Thymus (tissue), 11 donors: ENCODE measurements around the gene ZC3HAV1L. TPM values are rescaled to one million over a fixed set of nuclear protein-coding genes. Genes with fewer than 3 reads are reported as not detected.
"Not testable (repeated sequence)": the region's sequence is repeated elsewhere in the genome, so short reads cannot be mapped to it uniquely, and the experiment has no call there.

ENCODE experiments used
- DNase-seq, 9 donors: peaks; one replicate each; pipeline ENCODE4 v3.0.0-alpha.2; 2013; ENCODE audit warnings: low spot score in 9 of 9, low read depth in 6 of 9, missing footprints in 1 of 9
- H3K27ac ChIP-seq, 2 donors: one replicate each; pipeline ENCODE4 v1.5.1; 2013; ENCODE audit warnings: control low read depth in 1 of 2, low read depth in 1 of 2, low read length in 1 of 2, mild to moderate bottlenecking in 1 of 2, moderate library complexity in 1 of 2
- H3K27me3 ChIP-seq, 2 donors: one replicate each; pipeline ENCODE4 v1.5.1; 2013; ENCODE audit warnings: low read length in 1 of 2; ENCODE audit not compliant: control insufficient read depth in 2 of 2, insufficient read depth in 1 of 2
- H3K36me3 ChIP-seq, 2 donors: one replicate each; pipeline ENCODE4 v1.5.1; 2013; ENCODE audit warnings: low read length in 1 of 2, mild to moderate bottlenecking in 1 of 2, moderate library complexity in 1 of 2; ENCODE audit not compliant: control insufficient read depth in 2 of 2, insufficient read depth in 2 of 2
- H3K4me1 ChIP-seq, 2 donors: one replicate each; pipeline ENCODE4 v1.5.1; 2013; ENCODE audit warnings: low read length in 2 of 2; ENCODE audit not compliant: control insufficient read depth in 2 of 2, insufficient read depth in 2 of 2
- H3K4me3 ChIP-seq, 2 donors: one replicate each; pipeline ENCODE4 v1.5.1; 2013; ENCODE audit warnings: low read length in 2 of 2, control low read depth in 1 of 2, mild to moderate bottlenecking in 1 of 2
- H3K9me3 ChIP-seq, 2 donors: one replicate each; pipeline ENCODE4 v1.5.1; 2013; ENCODE audit warnings: low read length in 1 of 2, mild to moderate bottlenecking in 1 of 2; ENCODE audit not compliant: control insufficient read depth in 2 of 2, insufficient read depth in 1 of 2
- WGBS: extraction: QIAGEN DNeasy Blood & Tissue Kit; methylation state at CpG from one replicate; pipeline ENCODE4 v1.1.7; 2013; 5-methylcytosine and 5-hydroxymethylcytosine counted together
- polyA plus RNA-seq: library from polyadenylated mRNA; stranded (reverse); fragments of 200-250 nt; gene quantifications from one replicate; pipeline ENCODE4 v1.2.3, GENCODE V29; 2013
- total RNA-seq: library from RNA; stranded (reverse); fragments of 120-200 nt; gene quantifications from one replicate; pipeline ENCODE4 v1.2.4, GENCODE V29; 2013
- donor health status: healthy.

ZC3HAV1L gene
- total and polyA plus RNA-seq, 2 donors = 0.50 to 4.5 TPM

DNA sequence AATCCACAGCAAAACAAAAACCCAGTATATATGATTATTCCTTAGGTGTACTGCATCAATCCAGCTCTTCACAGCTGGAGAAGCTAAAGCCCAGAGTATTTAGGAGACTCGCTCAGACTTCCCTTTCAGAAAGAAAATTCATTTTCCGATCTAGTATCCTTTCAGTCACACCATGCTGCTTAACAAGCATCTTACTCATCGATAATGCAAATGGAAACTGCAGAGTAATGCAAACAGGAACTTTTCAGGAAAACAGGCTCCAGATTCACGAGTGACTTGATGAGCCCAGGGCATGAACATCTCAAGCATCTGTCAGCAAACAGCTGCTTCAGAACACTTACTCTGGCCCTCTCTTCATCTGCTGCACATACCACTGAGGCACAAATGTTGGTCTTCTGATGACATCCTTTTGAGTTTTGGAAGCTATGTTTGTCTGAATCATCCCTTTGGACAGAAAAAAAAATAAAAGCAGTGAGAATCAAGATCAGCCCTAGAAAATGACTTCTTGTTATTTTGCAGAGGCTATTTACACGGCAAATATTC, 24.9 kb upstream of the ZC3HAV1L start:
- Histone ChIP-seq H3K4me3 (no peak overlapping the region), H3K36me3 (peaks cover 72 to 91% of the 10 kb centered on the region in 2 donors), H3K4me1 (no peaks in the 10 kb centered on the region), H3K9me3 (no peaks in the 10 kb centered on the region), H3K27ac (no peak overlapping the region), H3K27me3 (no peaks in the 10 kb centered on the region)
- DNase-seq = no peak
- WGBS = 95% methylated on average over 5 of the region's 5 CpGs

DNA sequence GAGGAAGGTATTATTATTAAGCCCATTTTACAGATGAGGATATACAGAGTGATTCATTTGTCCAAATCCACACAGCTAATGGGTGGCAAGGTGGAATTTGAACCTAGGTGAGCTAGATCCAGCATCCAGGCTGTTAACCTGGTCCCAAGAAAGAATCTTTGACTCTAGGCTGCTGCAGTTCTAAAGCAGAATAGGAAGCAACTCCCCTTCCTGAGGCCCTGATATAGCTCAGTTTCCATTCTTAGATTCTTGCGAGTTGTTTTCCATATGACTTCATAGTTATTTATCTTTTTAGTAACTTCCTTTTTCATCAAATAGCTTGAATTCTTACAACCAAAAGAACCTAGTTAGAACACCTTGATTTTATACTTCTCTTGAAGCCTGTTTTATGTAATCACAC, 24.1 kb upstream of the ZC3HAV1L start:
- 70% methylated on average over 1 of the region's 1 CpG for WGBS
- Histone ChIP-seq H3K4me3 (no peak overlapping the region), H3K27me3 (no peaks in the 10 kb centered on the region), H3K4me1 (no peaks in the 10 kb centered on the region), H3K9me3 (no peaks in the 10 kb centered on the region), H3K36me3 (peaks cover 67 to 89% of the 10 kb centered on the region in 2 donors), H3K27ac (no peak overlapping the region)
- no peak for DNase-seq

DNA sequence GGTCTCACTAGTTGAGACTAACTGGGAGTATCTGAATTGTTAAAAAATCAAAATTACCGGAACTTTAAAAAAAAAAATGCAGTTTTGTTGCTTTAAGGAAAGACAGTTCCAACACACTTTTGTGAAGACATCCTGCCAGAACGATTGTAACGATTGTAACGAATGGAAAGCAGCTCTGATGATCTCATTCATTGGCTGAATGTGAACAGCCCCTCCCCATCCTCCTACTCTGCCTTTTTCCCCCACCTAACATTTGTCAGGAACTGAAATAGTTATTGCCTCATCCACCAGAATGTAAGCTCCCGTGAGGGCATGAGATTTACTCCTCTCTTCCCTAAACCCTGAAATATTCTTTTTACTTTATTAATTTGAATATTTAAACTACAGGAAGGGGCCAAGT, 23.1 kb upstream of the ZC3HAV1L start:
- Histone ChIP-seq H3K4me1 (no peaks in the 10 kb centered on the region), H3K27ac (no peak overlapping the region)
- no peak for DNase-seq

DNA sequence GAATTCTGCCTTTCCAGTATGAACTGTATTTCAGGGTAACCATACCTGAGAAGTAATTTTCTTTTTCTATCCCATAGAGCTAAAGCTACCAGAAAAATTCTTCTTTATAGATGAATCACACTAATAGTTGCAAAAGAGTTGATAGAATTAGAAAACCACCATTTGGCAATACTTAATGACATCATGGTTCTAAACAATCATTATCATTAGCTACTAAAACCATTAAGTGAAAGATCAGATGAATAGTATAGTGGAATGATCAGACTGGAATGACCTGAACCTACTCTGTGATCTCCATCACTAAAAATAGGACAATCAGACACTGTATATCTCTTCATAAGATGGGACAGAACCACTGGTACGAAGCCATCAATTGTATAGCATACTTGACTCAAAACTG, 19.8 kb upstream of the ZC3HAV1L start:
- no peak overlapping the region for H3K27ac ChIP-seq
- H3K9me3 ChIP-seq = no peaks in the 10 kb centered on the region
- H3K36me3 ChIP-seq = peaks cover 60 to 89% of the 10 kb centered on the region in 2 donors
- 100% methylated on average over 1 of the region's 1 CpG for WGBS
- H3K4me3 ChIP-seq = no peak overlapping the region
- no peak for DNase-seq
- H3K4me1 ChIP-seq = no peaks in the 10 kb centered on the region
- H3K27me3 ChIP-seq = no peaks in the 10 kb centered on the region

More for the DNA sequence above, 23.1 kb upstream of the ZC3HAV1L start:
- Histone ChIP-seq H3K4me3 (no peak overlapping the region), H3K9me3 (no peaks in the 10 kb centered on the region), H3K36me3 (peaks cover 67 to 89% of the 10 kb centered on the region in 2 donors), H3K27me3 (no peaks in the 10 kb centered on the region)
- 87% methylated on average over 5 of the region's 5 CpGs for WGBS

DNA sequence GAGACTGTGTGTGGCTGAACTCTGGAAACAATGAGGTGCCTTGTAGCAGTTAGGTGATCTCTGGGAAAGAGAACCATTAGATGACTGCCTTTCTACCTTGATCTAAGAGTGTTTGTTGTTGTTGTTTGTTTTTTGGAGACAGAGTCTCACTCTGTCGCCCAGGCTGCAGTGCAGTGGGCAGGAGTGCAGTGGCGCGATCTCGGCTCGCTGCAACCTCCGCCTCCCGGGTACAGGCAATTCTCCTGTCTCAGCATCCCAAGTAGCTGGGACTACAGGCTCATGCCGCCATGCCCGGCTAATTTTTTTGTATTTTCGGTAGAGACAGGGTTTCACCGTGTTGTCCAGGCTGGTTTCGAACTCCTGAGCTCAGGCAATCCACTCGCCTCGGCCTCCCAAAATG, 18.8 kb upstream of the ZC3HAV1L start:
- 97% methylated on average over 14 of the region's 14 CpGs for WGBS
- H3K27ac ChIP-seq, H3K27me3 ChIP-seq, H3K4me3 ChIP-seq, H3K9me3 ChIP-seq, H3K4me1 ChIP-seq, DNase-seq: not testable (repeated sequence)
- peaks cover 55 to 89% of the 10 kb centered on the region in 2 donors for H3K36me3 ChIP-seq

DNA sequence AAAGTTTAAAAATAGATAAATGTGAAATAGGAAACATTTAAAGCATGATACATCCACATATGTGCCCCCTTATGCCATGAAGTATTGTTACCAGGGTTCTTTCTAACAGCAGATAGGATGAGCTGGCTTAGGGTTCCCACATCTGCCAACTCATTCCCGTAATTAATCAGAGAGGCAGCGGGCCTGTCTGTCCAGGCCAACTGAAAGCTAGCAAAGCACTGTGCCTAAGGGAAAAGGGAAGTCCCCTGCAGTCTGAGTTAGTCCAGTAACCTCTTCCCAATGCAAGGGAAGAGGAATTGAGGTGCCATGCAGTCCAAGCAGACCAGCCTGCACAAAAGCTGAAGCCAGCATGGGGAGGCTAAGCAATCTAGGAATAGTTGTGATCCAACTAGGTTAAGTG, 18.3 kb upstream of the ZC3HAV1L start:
- Histone ChIP-seq H3K4me1 (no peaks in the 10 kb centered on the region), H3K27ac (no peak overlapping the region), H3K9me3 (no peaks in the 10 kb centered on the region), H3K27me3 (no peaks in the 10 kb centered on the region), H3K4me3 (no peak overlapping the region), H3K36me3 (peaks cover 56 to 89% of the 10 kb centered on the region in 2 donors)
- DNase-seq = no peak
- 94% methylated on average over 2 of the region's 2 CpGs for WGBS

DNA sequence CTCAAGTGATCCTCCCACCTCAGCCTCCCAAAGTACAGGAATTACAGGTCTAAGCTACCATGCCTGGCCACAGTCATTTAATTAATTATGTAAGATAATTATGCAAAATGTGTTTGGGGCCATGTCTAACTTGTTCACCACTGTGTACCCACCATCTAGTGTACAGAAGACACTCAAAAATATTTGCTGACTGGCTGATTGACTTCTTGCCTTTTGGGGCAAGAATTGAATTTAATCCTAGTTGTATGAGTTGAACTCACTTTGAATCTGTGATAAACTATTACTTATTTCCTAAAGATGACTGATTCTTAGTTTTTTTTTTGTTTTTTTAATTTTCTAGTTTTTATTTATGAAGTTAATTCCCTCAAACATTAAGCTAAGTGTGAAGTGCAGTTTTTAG, 15.8 kb upstream of the ZC3HAV1L start:
- Histone ChIP-seq H3K4me3 (no peak overlapping the region), H3K27ac (no peak overlapping the region), H3K27me3 (no peaks in the 10 kb centered on the region), H3K4me1 (no peaks in the 10 kb centered on the region), H3K9me3 (no peaks in the 10 kb centered on the region), H3K36me3 (peaks cover 53 to 91% of the 10 kb centered on the region in 2 donors)
- no peak for DNase-seq

DNA sequence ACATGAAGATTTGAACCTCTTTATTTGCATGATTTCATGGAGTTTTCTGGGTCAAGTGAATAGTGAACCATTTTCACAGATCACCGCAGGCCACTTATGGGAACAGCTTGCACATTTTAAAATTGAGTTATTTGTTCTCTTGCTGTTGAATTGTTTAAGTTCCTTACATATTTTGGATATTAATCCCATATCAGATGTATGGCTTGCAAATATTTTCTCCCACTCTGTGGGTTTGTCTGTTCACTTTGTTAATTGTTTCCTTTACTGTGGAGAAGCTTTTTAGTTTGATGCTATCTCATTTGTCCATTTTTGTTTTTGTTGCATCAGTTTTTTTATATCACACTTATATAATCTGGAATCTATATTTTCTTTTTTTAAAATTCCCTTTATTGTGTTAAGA, 14.1 kb upstream of the ZC3HAV1L start:
- no peak for DNase-seq
- H3K27me3 ChIP-seq = no peaks in the 10 kb centered on the region
- peaks cover 55 to 92% of the 10 kb centered on the region in 2 donors for H3K36me3 ChIP-seq
- no peak overlapping the region for H3K27ac ChIP-seq
- peaks cover 0 to 4% of the 10 kb centered on the region in 2 donors for H3K4me1 ChIP-seq
- 97% methylated on average over 1 of the region's 1 CpG for WGBS
- H3K4me3 ChIP-seq = no peak overlapping the region
- H3K9me3 ChIP-seq = no peaks in the 10 kb centered on the region

DNA sequence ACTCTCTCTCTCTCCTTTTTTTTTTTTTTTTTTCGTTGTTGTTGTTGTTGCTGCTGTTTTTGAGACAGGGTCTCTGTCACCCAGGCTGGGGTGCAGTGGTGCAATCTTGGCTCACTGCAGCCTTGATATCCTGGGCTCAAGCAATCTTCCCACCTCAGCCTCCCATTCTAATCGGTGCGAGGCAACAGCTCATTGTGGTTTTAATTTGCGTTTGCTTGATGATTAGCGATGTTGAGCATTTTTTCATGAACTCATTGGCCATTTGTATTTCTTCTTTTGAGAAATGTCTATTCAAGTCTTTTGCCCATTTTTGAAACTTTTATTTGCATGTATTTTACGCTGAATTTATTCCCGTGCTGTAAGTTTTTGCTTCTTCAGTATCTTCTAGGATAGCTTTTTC, 13.3 kb upstream of the ZC3HAV1L start:
- WGBS = 80% methylated on average over 7 of the region's 7 CpGs
- H3K27me3 ChIP-seq = no peaks in the 10 kb centered on the region
- H3K9me3 ChIP-seq = no peaks in the 10 kb centered on the region
- H3K27ac ChIP-seq = no peak overlapping the region
- H3K4me3 ChIP-seq = no peak overlapping the region
- no peak for DNase-seq
- peaks cover 2 to 4% of the 10 kb centered on the region in 2 donors for H3K4me1 ChIP-seq
- peaks cover 49 to 92% of the 10 kb centered on the region in 2 donors for H3K36me3 ChIP-seq

DNA sequence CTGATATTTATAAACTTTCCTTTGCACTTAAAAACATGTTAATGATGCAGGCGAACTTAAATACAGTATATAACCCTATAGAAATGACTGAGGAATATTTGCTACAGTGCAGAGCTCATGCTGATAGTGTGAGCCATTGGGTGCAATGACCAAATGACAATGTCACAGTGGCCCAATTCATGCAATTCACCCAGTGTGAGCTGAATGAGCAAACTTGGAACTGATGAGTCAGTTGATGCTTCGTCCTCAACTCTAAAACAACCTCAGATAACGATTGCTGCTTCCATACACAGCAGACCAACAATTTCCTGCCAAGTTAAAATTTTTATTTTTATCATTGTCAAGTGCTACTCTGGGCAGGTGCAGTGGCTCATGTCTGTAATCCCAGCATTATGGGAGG, 12.1 kb upstream of the ZC3HAV1L start:
- Histone ChIP-seq H3K4me3 (no peak overlapping the region), H3K4me1 (peaks cover 2 to 4% of the 10 kb centered on the region in 2 donors), H3K27me3 (no peaks in the 10 kb centered on the region), H3K9me3 (no peaks in the 10 kb centered on the region), H3K36me3 (peaks cover 45 to 90% of the 10 kb centered on the region in 2 donors), H3K27ac (no peak overlapping the region)
- 95% methylated on average over 3 of the region's 3 CpGs for WGBS
- DNase-seq = no peak
